HT1080 (cell line): Measurements from ENCODE around the gene MYRF. TPM values are rescaled to one million over a fixed set of nuclear protein-coding genes. Genes with fewer than 3 reads are reported as not detected.

Experiments used
- DNase-seq: peaks from one replicate; pipeline ENCODE4 v3.0.0-alpha.2; 2015; ENCODE audit warnings: low read depth
- polyA plus RNA-seq, 2 experiments: library from polyadenylated mRNA; depleted of rRNA; stranded (reverse); fragments of >200 nt; gene quantifications; 2 replicates each; pipeline ENCODE4 v1.2.3, GENCODE V29; 2015
- total RNA-seq: library from RNA; depleted of rRNA; stranded (reverse); fragments of >200 nt; shearing (Covaris generic); gene quantifications from 2 replicates; pipeline ENCODE4 v1.2.3, GENCODE V29; 2014; rRNA removed

Gene MYRF
- total RNA-seq: 2.8 and 2.9 TPM in 2 replicates
- polyA plus RNA-seq (2015; cell fraction: cytosol; rRNA removed): 11.5 and 12.3 TPM in 2 replicates
- 22.4 and 23.6 TPM in 2 replicates for polyA plus RNA-seq (2015; cell fraction: nucleus; rRNA removed)

GRCh38 chr11:61752117-61752924, at the start of gene MYRF:
Gene MYRF (plus strand): TSS chr11:61752636. CDS start chr11:61752745, 109 bp downstream.
- DNase-seq: no peak

- DNase-seq: no peak
Observed at GRCh38 chr11:61702701-61703312, 49.6 kb upstream of the MYRF start.

- DNase-seq: no peak
Observed at GRCh38 chr11:61704838-61705237, 47.6 kb upstream of the MYRF start.

GRCh38 chr11:61706452-61707400, 45.7 kb upstream of the MYRF start:
- DNase-seq: no peak

- DNase-seq: no peak
Observed at GRCh38 chr11:61707574-61707973, 44.9 kb upstream of the MYRF start.

- no peak for DNase-seq
Observed at GRCh38 chr11:61709110-61709509, 43.3 kb upstream of the MYRF start.

- no peak for DNase-seq
Observed at GRCh38 chr11:61709572-61709971, 42.9 kb upstream of the MYRF start.

GRCh38 chr11:61710019-61710418, 42.4 kb upstream of the MYRF start:
- no peak for DNase-seq

- DNase-seq: no peak
Observed at GRCh38 chr11:61711037-61711436, 41.4 kb upstream of the MYRF start.

GRCh38 chr11:61711498-61711897, 40.9 kb upstream of the MYRF start:
- no peak for DNase-seq

GRCh38 chr11:61712314-61712713, 40.1 kb upstream of the MYRF start:
- no peak for DNase-seq

GRCh38 chr11:61712846-61713245, 39.6 kb upstream of the MYRF start:
- no peak for DNase-seq

GRCh38 chr11:61713464-61713863, 39.0 kb upstream of the MYRF start:
- DNase-seq: no peak

- no peak for DNase-seq
Observed at GRCh38 chr11:61713906-61714305, 38.5 kb upstream of the MYRF start.

GRCh38 chr11:61714316-61714715, 38.1 kb upstream of the MYRF start:
- no peak for DNase-seq

- DNase-seq: no peak
Observed at GRCh38 chr11:61714916-61715315, 37.5 kb upstream of the MYRF start.

GRCh38 chr11:61715867-61716266, 36.6 kb upstream of the MYRF start:
- no peak for DNase-seq

GRCh38 chr11:61716478-61717285, 35.8 kb upstream of the MYRF start:
- DNase-seq: no peak

GRCh38 chr11:61717286-61718033, 35.0 kb upstream of the MYRF start:
- DNase-seq: no peak

- no peak for DNase-seq
Observed at GRCh38 chr11:61718046-61718531, 34.3 kb upstream of the MYRF start.
